ENCODE measurements around the gene PDXK. TPM values are rescaled to one million over a fixed set of nuclear protein-coding genes. Genes with fewer than 3 reads are reported as not detected.
"Not testable (repeated sequence)": the region's sequence is repeated elsewhere in the genome, so short reads cannot be mapped to it uniquely, and the experiment has no call there.

Gene PDXK
- total and polyA plus RNA-seq, 3 donors from 2014 or later: 277 to 871 (median 327) TPM

DNA sequence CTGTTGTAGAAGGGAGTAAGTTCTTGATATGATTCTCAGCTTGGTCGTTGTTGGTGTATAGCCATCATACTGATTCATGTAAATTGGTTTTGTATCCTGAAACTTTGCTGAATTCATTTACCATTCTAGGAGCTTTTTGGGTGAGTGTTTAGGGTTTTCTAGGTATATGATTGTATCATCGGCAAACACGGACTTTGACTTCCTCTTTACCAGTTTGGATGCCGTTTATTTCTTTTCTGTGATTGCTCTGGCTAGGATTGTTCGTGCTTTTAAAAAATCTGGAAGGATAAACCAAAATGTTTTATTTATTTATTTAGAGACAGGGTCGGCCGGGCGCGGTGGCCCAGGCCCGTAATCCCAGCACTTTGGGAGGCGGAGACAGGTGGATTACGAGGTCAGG lies 39.0 kb upstream of the PDXK start:
- 94 to 95% methylated on average over 12 of the region's 12 CpGs for WGBS, 2 donors
- H3K27me3 ChIP-seq: no peaks in the 10 kb centered on the region
- intact Hi-C loops (cut with DNase I; ENCODE audit: low total_unique reads): no loop called here

GRCh38 chr21:43680421-43680820 lies 38.5 kb upstream of the PDXK start:
- H3K27ac ChIP-seq; H3K4me1 ChIP-seq; DNase-seq; H3K9me3 ChIP-seq; H3K4me3 ChIP-seq; H3K36me3 ChIP-seq (ENCODE audit: low read depth, missing control alignments); H3K27me3 ChIP-seq; intact Hi-C loops (cut with DNase I; ENCODE audit: low total_unique reads): not testable (repeated sequence)
- WGBS, 2 donors: 89 to 92% methylated on average over 6 of the region's 6 CpGs

More for the DNA sequence above, 39.0 kb upstream of the PDXK start:
- TF ChIP-seq CTCF (IDR thresholded peaks at IDR 0.05): no peak
- no peak for TF ChIP-seq POLR2A (IDR thresholded peaks at IDR 0.05)
- no peaks in the 10 kb centered on the region for H3K4me1 ChIP-seq
- H3K4me3 ChIP-seq: no peak overlapping the region
- H3K36me3 ChIP-seq (ENCODE audit: low read depth, missing control alignments): no peaks in the 10 kb centered on the region
- H3K9me3 ChIP-seq: no peaks in the 10 kb centered on the region
- H3K27ac ChIP-seq: no peak overlapping the region
- no peak for DNase-seq

GRCh38 chr21:43681650-43682049 lies 37.3 kb upstream of the PDXK start:
- intact Hi-C loops (cut with DNase I; ENCODE audit: low total_unique reads): no loop called here
- 92 to 94% methylated on average over 6 of the region's 6 CpGs for WGBS, 2 donors
- Histone ChIP-seq H3K36me3 (ENCODE audit: low read depth, missing control alignments) (no peaks in the 10 kb centered on the region), H3K4me1 (no peaks in the 10 kb centered on the region), H3K9me3 (no peaks in the 10 kb centered on the region), H3K27me3 (no peaks in the 10 kb centered on the region), H3K4me3 (no peak overlapping the region), H3K27ac (no peak overlapping the region)
- DNase-seq: no peak
- TF ChIP-seq POLR2A (IDR thresholded peaks at IDR 0.05) (no peak), CTCF (IDR thresholded peaks at IDR 0.05) (no peak)

DNA sequence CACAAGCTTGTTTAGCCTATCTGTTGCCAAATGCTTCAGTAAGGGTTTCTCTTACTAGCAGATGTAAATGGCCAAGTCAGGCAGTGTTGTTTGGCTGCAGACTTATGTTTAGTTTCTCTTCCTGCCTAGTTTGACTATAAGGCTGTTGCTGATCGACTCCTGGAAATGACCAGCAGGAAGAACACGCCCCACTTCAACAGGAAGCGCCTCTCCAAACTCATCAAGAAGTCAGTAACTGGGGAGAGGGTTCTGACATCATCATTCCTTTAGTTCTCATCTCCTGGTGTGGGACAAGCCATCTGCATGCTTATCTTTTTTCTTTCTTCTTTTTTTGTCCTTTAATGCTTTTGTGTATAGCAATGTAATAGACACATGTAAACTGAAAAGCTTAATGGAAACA lies 34.5 kb upstream of the PDXK start:
- H3K4me1 ChIP-seq: no peaks in the 10 kb centered on the region
- no peaks in the 10 kb centered on the region for H3K36me3 ChIP-seq (ENCODE audit: low read depth, missing control alignments)
- no peaks in the 10 kb centered on the region for H3K27me3 ChIP-seq
- no peak for TF ChIP-seq POLR2A (IDR thresholded peaks at IDR 0.05)
- TF ChIP-seq CTCF (IDR thresholded peaks at IDR 0.05): no peak
- DNase-seq: no peak
- no peak overlapping the region for H3K27ac ChIP-seq
- H3K9me3 ChIP-seq: no peaks in the 10 kb centered on the region
- no peak overlapping the region for H3K4me3 ChIP-seq
- intact Hi-C loops (cut with DNase I; ENCODE audit: low total_unique reads): no loop called here
- WGBS, 2 donors: 80 to 82% methylated on average over 3 of the region's 3 CpGs

GRCh38 chr21:43686811-43687565 lies 31.9 kb upstream of the PDXK start:
- no peaks in the 10 kb centered on the region for H3K36me3 ChIP-seq (ENCODE audit: low read depth, missing control alignments)
- H3K4me1 ChIP-seq: no peaks in the 10 kb centered on the region
- H3K4me3 ChIP-seq: no peak overlapping the region
- WGBS, 2 donors: 91 to 93% methylated on average over 20 to 21 of the region's 21 CpGs
- intact Hi-C loops (cut with DNase I; ENCODE audit: low total_unique reads): no loop called here
- H3K9me3 ChIP-seq: no peaks in the 10 kb centered on the region
- no peak overlapping the region for H3K27ac ChIP-seq
- DNase-seq: no peak
- H3K27me3 ChIP-seq: no peaks in the 10 kb centered on the region
- TF ChIP-seq CTCF (IDR thresholded peaks at IDR 0.05): no peak
- TF ChIP-seq POLR2A (IDR thresholded peaks at IDR 0.05): no peak

Measured in testis (tissue), 3 donors.